ENCODE results near the gene ERGIC1. TPM values are rescaled to one million over a fixed set of nuclear protein-coding genes. Genes with fewer than 3 reads are reported as not detected.

Gene ERGIC1
- total RNA-seq, 1 experiment from 2014 or later: 89.8 TPM

- Mint-ChIP-seq H3K9me3 (no peaks in the 10 kb centered on the region), H3K27me3 (ENCODE audit: low read depth) (peaks cover 5% of the 10 kb centered on the region; the same call in 1 of the 2 replicates), H3K4me3 (no peak overlapping the region), H3K27ac (no peak overlapping the region; the same call in 1 of the 2 replicates), H3K4me1 (peaks cover 3% of the 10 kb centered on the region; the same call in 1 of the 2 replicates), H3K36me3 (no peaks in the 10 kb centered on the region)
- ChIA-PET POLR2A (no interaction called here), CTCF (interaction anchor here (0.6 to 4.8 kb wide), 3 partner anchors 14 to 491 kb away, joined by 3 to 34 read pairs (median 6); partner anchors contain the start of gene DUSP1)
- TF ChIP-seq CDX4 (CRISPR knock-in tag; IDR thresholded peaks at IDR 0.05; ENCODE audit: borderline replicate concordance) (no peak), SOX15 (CRISPR knock-in tag; IDR thresholded peaks at IDR 0.05) (no peak), ZNF396 (CRISPR knock-in tag; IDR thresholded peaks at IDR 0.05; ENCODE audit: borderline replicate concordance) (no peak), GTF2I (CRISPR knock-in tag; conservative IDR thresholded peaks at IDR 0.05) (no peak)
- no peak for DNase-seq (ENCODE audit: low spot score)
- no peak for ATAC-seq
These were observed 42.8 kb upstream of the ERGIC1 start for GRCh38 chr5:172791286-172791685.

GRCh38 chr5:172791726-172792445, 42.2 kb upstream of the ERGIC1 start:
- Mint-ChIP-seq H3K27me3 (ENCODE audit: low read depth) (peaks cover 5% of the 10 kb centered on the region; the same call in 1 of the 2 replicates), H3K27ac (no peak overlapping the region), H3K4me3 (no peak overlapping the region), H3K36me3 (no peaks in the 10 kb centered on the region), H3K9me3 (no peaks in the 10 kb centered on the region), H3K4me1 (peaks cover 3% of the 10 kb centered on the region; the same call in 1 of the 2 replicates)
- ATAC-seq (no peak), DNase-seq (ENCODE audit: low spot score) (no peak)
- ChIA-PET POLR2A (no interaction called here), CTCF (interaction anchor here (4.8 kb wide), 1 partner anchor 20 kb away, joined by 34 read pairs; the partner anchor contains the start of gene DUSP1)
- TF ChIP-seq TCF7 (CRISPR knock-in tag; IDR thresholded peaks at IDR 0.05; ENCODE audit: low read depth) (no peak), ZNF219 (CRISPR knock-in tag; IDR thresholded peaks at IDR 0.05; ENCODE audit: borderline replicate concordance) (no peak), EMX1 (CRISPR knock-in tag; IDR thresholded peaks at IDR 0.05) (no peak), TEAD4 (CRISPR knock-in tag; IDR thresholded peaks at IDR 0.05) (no peak), ATF6 (CRISPR knock-in tag; IDR thresholded peaks at IDR 0.05) (no peak), CREM (CRISPR knock-in tag; IDR thresholded peaks at IDR 0.05) (no peak), TEAD1 (CRISPR knock-in tag; IDR thresholded peaks at IDR 0.05) (no peak), MAX (CRISPR knock-in tag; IDR thresholded peaks at IDR 0.05) (no peak), ZNF138 (CRISPR knock-in tag; conservative IDR thresholded peaks at IDR 0.05) (no peak), MYBL2 (CRISPR knock-in tag; IDR thresholded peaks at IDR 0.05) (no peak), ATF3 (CRISPR knock-in tag; conservative IDR thresholded peaks at IDR 0.05) (no peak), GABPB1 (CRISPR knock-in tag; IDR thresholded peaks at IDR 0.05) (no peak)

- ChIA-PET CTCF (interaction anchor here (2.7 to 4.8 kb wide), 2 partner anchors 21 kb away, joined by 11 to 34 read pairs; partner anchors contain the start of gene DUSP1), POLR2A (no interaction called here)
- Mint-ChIP-seq H3K4me1 (peaks cover 12% of the 10 kb centered on the region), H3K27me3 (ENCODE audit: low read depth) (peaks cover 5% of the 10 kb centered on the region; the same call in 1 of the 2 replicates), H3K36me3 (no peaks in the 10 kb centered on the region), H3K4me3 (no peak overlapping the region), H3K9me3 (no peaks in the 10 kb centered on the region), H3K27ac (no peak overlapping the region)
- ATAC-seq (no peak), DNase-seq (ENCODE audit: low spot score) (no peak)
- TF ChIP-seq CREB1 (CRISPR knock-in tag; IDR thresholded peaks at IDR 0.05): no peak
- no peak for TF ChIP-seq ATF1 (CRISPR knock-in tag; IDR thresholded peaks at IDR 0.05)
- TF ChIP-seq PRRX2 (CRISPR knock-in tag; IDR thresholded peaks at IDR 0.05): no peak
- TF ChIP-seq ZNF416 (CRISPR knock-in tag; IDR thresholded peaks at IDR 0.05): no peak
- no peak for TF ChIP-seq FOXP4 (CRISPR knock-in tag; IDR thresholded peaks at IDR 0.05)
- TF ChIP-seq ZNF138 (CRISPR knock-in tag; conservative IDR thresholded peaks at IDR 0.05): no peak
- TF ChIP-seq PREB (CRISPR knock-in tag; IDR thresholded peaks at IDR 0.05; ENCODE audit: borderline replicate concordance): no peak
- no peak for TF ChIP-seq ATF2 (CRISPR knock-in tag; IDR thresholded peaks at IDR 0.05; ENCODE audit: borderline replicate concordance, low read depth)
- TF ChIP-seq EMX1 (CRISPR knock-in tag; IDR thresholded peaks at IDR 0.05): no peak
These were observed 41.1 kb upstream of the ERGIC1 start for GRCh38 chr5:172792701-172793570.
